Gastrocnemius medialis (tissue), 4 donors: Measurements from ENCODE around the gene CAPRIN1. TPM values are rescaled to one million over a fixed set of nuclear protein-coding genes. Genes with fewer than 3 reads are reported as not detected.

Source experiments
- ATAC-seq, 2 donors: fragments of 150-250 bp; one replicate each; pipeline ENCODE4 v1.9.1; 2016
- DNase-seq, 2 donors: peaks; one replicate each; pipeline ENCODE4 v3.0.0-alpha.2; 2019
- H3K27ac ChIP-seq, 4 donors: fragments of 200-600 bp; sonication (generic); 1 replicate in 1 of 4; 2 replicates in 3 of 4; pipeline ENCODE4 v1.5.1; 2016 to 2018; ENCODE audit warnings: mild to moderate bottlenecking in 2 of 4, moderate library complexity in 1 of 4
- H3K27me3 ChIP-seq, 3 donors: fragments of 200-600 bp; sonication (generic) in 2 of 3; 1 replicate in 1 of 3; 2 replicates in 2 of 3; pipeline versions ENCODE4 v1.5.1 to v1.6.0; 2016 to 2019; ENCODE audit warnings: mild to moderate bottlenecking in 1 of 3, moderate library complexity in 1 of 3
- H3K36me3 ChIP-seq, 2 donors: fragments of 200-600 bp; sonication (generic) in 1 of 2; one replicate each; pipeline ENCODE4 v1.5.1; 2017 to 2018
- H3K4me1 ChIP-seq, 2 donors: fragments of 200-600 bp; sonication (generic) in 1 of 2; one replicate each; pipeline ENCODE4 v1.5.1; 2016 to 2017; ENCODE audit warnings: mild to moderate bottlenecking in 2 of 2
- H3K4me3 ChIP-seq, 4 donors: fragments of 200-600 bp; sonication (generic) in 3 of 4; 1 replicate in 1 of 4; 2 replicates in 3 of 4; pipeline ENCODE4 v1.5.1; 2016 to 2019; ENCODE audit warnings: mild to moderate bottlenecking in 2 of 4
- H3K9me3 ChIP-seq, 3 donors: fragments of 200-600 bp; sonication (generic) in 2 of 3; 1 replicate in 1 of 3; 2 replicates in 2 of 3; pipeline ENCODE4 v1.5.1; 2016 to 2019
- CTCF ChIP-seq, 5 experiments: fragments of 450-650 bp in 3 of 5; fragments of 200-600 bp in 2 of 5; sonication (generic) in 2 of 5; IDR thresholded peaks in 4 of 5; conservative IDR thresholded peaks in 1 of 5; 1 replicate in 4 of 5; 2 replicates in 1 of 5; pipeline ENCODE4 v1.5.1; 2016 to 2019; ENCODE audit warnings: antibody characterized with exemption in 5 of 5, mild to moderate bottlenecking in 3 of 5, moderate library complexity in 3 of 5
- POLR2A ChIP-seq, 2 donors: fragments of 450-650 bp; IDR thresholded peaks; one replicate each; pipeline ENCODE4 v1.6.1; 2017; ENCODE audit warnings: antibody characterized with exemption in 2 of 2, mild to moderate bottlenecking in 2 of 2, moderate library complexity in 2 of 2
- in situ Hi-C, 4 donors: fragments of 200-750 bp; cut with MboI; loops; one replicate each; pipeline versions ENCODE4 v1.15.0 to v1.8.0; 2017; ENCODE audit warnings: low sequenced_read_pairs in 4 of 4
- intact Hi-C: fragments of 100-400 bp; cut with DNase I; formaldehyde crosslinking; loops from one replicate; pipeline ENCODE4 v1.15.1; 2023; ENCODE audit warnings: low total_unique reads
- total RNA-seq, 4 donors: library from RNA; depleted of rRNA; stranded (reverse); fragments of >200 nt; gene quantifications; one replicate each; pipeline versions ENCODE4 v1.1.0 to v1.2.3, GENCODE V29; 2016

The CAPRIN1 gene
- total RNA-seq, 4 donors from 2014 or later, result 70.9 to 82.2 (median 79.4) TPM

GRCh38 chr11:34139346-34139745, 87.8 kb downstream of the CAPRIN1 start:
- intact Hi-C loops, result no loop called here

GRCh38 chr11:34140149-34140548, 88.6 kb downstream of the CAPRIN1 start:
- DNase-seq (no peak), ATAC-seq (no peak)
- Histone ChIP-seq H3K27ac (no peak overlapping the region), H3K27me3 (no peaks in the 10 kb centered on the region), H3K9me3 (no peaks in the 10 kb centered on the region), H3K4me3 (no peak overlapping the region), H3K36me3 (peaks cover 6 to 98% of the 10 kb centered on the region in 2 donors), H3K4me1 (no peaks in the 10 kb centered on the region)
- TF ChIP-seq CTCF (IDR thresholded peaks at IDR 0.05 in 4 of 5, conservative IDR thresholded peaks at IDR 0.05 in 1 of 5) (no peak), POLR2A (IDR thresholded peaks at IDR 0.05) (no peak)
- in situ Hi-C loops (no loop called here), intact Hi-C loops (no loop called here)

More at GRCh38 chr11:34139346-34139745, 87.8 kb downstream of the CAPRIN1 start:
- Histone ChIP-seq H3K9me3 (no peaks in the 10 kb centered on the region), H3K27me3 (no peaks in the 10 kb centered on the region), H3K27ac (no peak overlapping the region), H3K4me1 (no peaks in the 10 kb centered on the region), H3K36me3 (peaks cover 6 to 98% of the 10 kb centered on the region in 2 donors), H3K4me3 (no peak overlapping the region)
- ATAC-seq (no peak), DNase-seq (no peak)
- in situ Hi-C loops, result no loop called here
- no peak for TF ChIP-seq CTCF (IDR thresholded peaks at IDR 0.05 in 4 of 5, conservative IDR thresholded peaks at IDR 0.05 in 1 of 5)
- no peak for TF ChIP-seq POLR2A (IDR thresholded peaks at IDR 0.05)

- Histone ChIP-seq H3K4me3 (no peak overlapping the region), H3K9me3 (no peaks in the 10 kb centered on the region), H3K27me3 (no peaks in the 10 kb centered on the region), H3K27ac (no peak overlapping the region), H3K4me1 (no peaks in the 10 kb centered on the region), H3K36me3 (peaks cover 6 to 98% of the 10 kb centered on the region in 2 donors)
- in situ Hi-C loops (no loop called here), intact Hi-C loops (no loop called here)
- DNase-seq, result no peak
- ATAC-seq, result no peak
- no peak for TF ChIP-seq POLR2A (IDR thresholded peaks at IDR 0.05)
- no peak for TF ChIP-seq CTCF (IDR thresholded peaks at IDR 0.05 in 4 of 5, conservative IDR thresholded peaks at IDR 0.05 in 1 of 5)
These were observed 91.5 kb downstream of the CAPRIN1 start for GRCh38 chr11:34143048-34143447.

GRCh38 chr11:34145073-34145472, 93.5 kb downstream of the CAPRIN1 start:
- ATAC-seq (no peak), DNase-seq (no peak)
- Histone ChIP-seq H3K27me3 (no peaks in the 10 kb centered on the region), H3K4me3 (no peak overlapping the region), H3K27ac (no peak overlapping the region), H3K9me3 (no peaks in the 10 kb centered on the region), H3K36me3 (peaks cover 6 to 92% of the 10 kb centered on the region in 2 donors), H3K4me1 (no peaks in the 10 kb centered on the region)
- TF ChIP-seq POLR2A (IDR thresholded peaks at IDR 0.05) (no peak), CTCF (IDR thresholded peaks at IDR 0.05 in 4 of 5, conservative IDR thresholded peaks at IDR 0.05 in 1 of 5) (no peak)
- intact Hi-C loops, result no loop called here
- in situ Hi-C loops, result no loop called here

GRCh38 chr11:34145847-34146381, 94.4 kb downstream of the CAPRIN1 start:
- TF ChIP-seq CTCF (IDR thresholded peaks at IDR 0.05 in 4 of 5, conservative IDR thresholded peaks at IDR 0.05 in 1 of 5) (no peak), POLR2A (IDR thresholded peaks at IDR 0.05) (no peak)
- no peak overlapping the region for H3K4me3 ChIP-seq
- in situ Hi-C loops (no loop called here), intact Hi-C loops (no loop called here)
- ATAC-seq (no peak), DNase-seq (no peak)
- H3K9me3 ChIP-seq, result no peaks in the 10 kb centered on the region
- H3K36me3 ChIP-seq, result peaks cover 6 to 84% of the 10 kb centered on the region in 2 donors
- no peak overlapping the region for H3K27ac ChIP-seq
- H3K27me3 ChIP-seq, result no peaks in the 10 kb centered on the region
- no peaks in the 10 kb centered on the region for H3K4me1 ChIP-seq
